Measurements from ENCODE around the gene STH. TPM values are rescaled to one million over a fixed set of nuclear protein-coding genes. Genes with fewer than 3 reads are reported as not detected.

Gene STH
- total RNA-seq, 2 donors from 2014 or later, result not detected

DNA sequence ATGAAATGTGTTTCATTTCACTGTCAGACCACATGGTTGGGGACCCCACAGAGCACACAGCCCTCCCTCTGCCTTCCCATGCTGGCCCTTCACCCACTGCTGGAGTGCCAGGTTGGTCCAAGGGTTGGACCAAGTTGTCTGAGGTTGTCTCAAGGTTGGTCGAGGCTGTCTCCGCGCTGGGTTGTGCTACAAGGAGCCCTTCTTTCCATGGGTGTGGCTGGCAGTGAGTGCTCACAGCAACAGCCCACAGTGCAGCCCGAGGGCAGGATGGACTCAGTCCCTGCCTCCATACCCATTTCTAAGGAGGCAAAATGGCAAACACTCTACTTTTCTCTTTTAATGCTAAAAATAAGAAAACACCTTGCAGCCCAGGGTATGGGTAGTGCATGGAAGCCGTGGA, 35.8 kb upstream of the STH start:
- Mint-ChIP-seq H3K27ac (no peak overlapping the region), H3K4me1 (peaks cover 12% of the 10 kb centered on the region), H3K36me3 (ENCODE audit: low read depth) (no peaks in the 10 kb centered on the region), H3K9me3 (no peaks in the 10 kb centered on the region), H3K4me3 (no peak overlapping the region), H3K27me3 (ENCODE audit: insufficient read depth) (peaks cover 5% of the 10 kb centered on the region)
- Histone ChIP-seq H3K4me3 (ENCODE audit: low read length) (no peak overlapping the region), H3K36me3 (ENCODE audit: control insufficient read depth, insufficient read depth, low read length) (no peaks in the 10 kb centered on the region), H3K27ac (ENCODE audit: low read depth, low read length) (no peak overlapping the region), H3K4me1 (ENCODE audit: control insufficient read depth, insufficient read depth, low read length) (no peaks in the 10 kb centered on the region), H3K9ac (ENCODE audit: extremely low read depth, low read length, poor library complexity, severe bottlenecking) (no peak overlapping the region), H3K9me3 (ENCODE audit: control insufficient read depth, low read length) (no peaks in the 10 kb centered on the region), H3K27me3 (ENCODE audit: control insufficient read depth, insufficient read depth, low read length, poor library complexity, severe bottlenecking) (no peaks in the 10 kb centered on the region)
- WGBS, 2 experiments (ENCODE audit: insufficient coverage in 1 of 2, insufficient read length in 1 of 2), result 82 to 94% methylated on average over 5 of the region's 5 CpGs
- TF ChIP-seq, protein P1, sequence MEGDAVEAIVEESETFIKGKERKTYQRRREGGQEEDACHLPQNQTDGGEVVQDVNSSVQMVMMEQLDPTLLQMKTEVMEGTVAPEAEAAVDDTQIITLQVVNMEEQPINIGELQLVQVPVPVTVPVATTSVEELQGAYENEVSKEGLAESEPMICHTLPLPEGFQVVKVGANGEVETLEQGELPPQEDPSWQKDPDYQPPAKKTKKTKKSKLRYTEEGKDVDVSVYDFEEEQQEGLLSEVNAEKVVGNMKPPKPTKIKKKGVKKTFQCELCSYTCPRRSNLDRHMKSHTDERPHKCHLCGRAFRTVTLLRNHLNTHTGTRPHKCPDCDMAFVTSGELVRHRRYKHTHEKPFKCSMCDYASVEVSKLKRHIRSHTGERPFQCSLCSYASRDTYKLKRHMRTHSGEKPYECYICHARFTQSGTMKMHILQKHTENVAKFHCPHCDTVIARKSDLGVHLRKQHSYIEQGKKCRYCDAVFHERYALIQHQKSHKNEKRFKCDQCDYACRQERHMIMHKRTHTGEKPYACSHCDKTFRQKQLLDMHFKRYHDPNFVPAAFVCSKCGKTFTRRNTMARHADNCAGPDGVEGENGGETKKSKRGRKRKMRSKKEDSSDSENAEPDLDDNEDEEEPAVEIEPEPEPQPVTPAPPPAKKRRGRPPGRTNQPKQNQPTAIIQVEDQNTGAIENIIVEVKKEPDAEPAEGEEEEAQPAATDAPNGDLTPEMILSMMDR (conservative IDR thresholded peaks at IDR 0.05), result no peak
- DNase-seq, result no peak

DNA sequence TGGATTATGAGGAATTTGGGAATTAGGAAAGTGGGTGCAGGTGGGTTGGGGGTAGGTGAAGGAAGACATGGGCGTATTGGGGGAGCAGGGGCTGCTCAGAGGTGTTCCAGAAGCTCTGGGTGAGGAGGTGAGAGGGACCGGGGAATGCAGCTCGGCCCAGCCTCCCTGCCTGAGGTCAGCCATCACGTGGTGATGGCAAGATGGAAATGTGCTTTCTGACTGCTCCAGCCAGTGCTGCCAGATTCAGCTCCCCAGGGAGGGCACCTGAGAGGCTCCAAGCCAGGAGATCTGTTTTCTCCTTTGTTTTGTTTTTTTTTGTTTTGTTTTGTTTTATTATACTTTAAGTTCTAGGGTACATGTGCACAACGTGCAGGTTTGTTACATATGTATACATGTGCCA, 35.2 kb upstream of the STH start:
- H3K4me3 ChIP-seq (ENCODE audit: low read length), result no peak overlapping the region
- no peaks in the 10 kb centered on the region for H3K4me1 ChIP-seq (ENCODE audit: control insufficient read depth, insufficient read depth, low read length)
- no peak for DNase-seq
- 72 to 83% methylated on average over 2 to 4 of the region's 5 CpGs for WGBS, 2 experiments (ENCODE audit: insufficient coverage in 1 of 2, insufficient read length in 1 of 2)
- Mint-ChIP-seq H3K4me3 (no peak overlapping the region), H3K4me1 (peaks cover 12% of the 10 kb centered on the region), H3K27ac (no peak overlapping the region), H3K36me3 (ENCODE audit: low read depth) (no peaks in the 10 kb centered on the region), H3K27me3 (ENCODE audit: insufficient read depth) (peaks cover 5% of the 10 kb centered on the region), H3K9me3 (no peaks in the 10 kb centered on the region)
- H3K27me3 ChIP-seq (ENCODE audit: control insufficient read depth, insufficient read depth, low read length, poor library complexity, severe bottlenecking), result no peaks in the 10 kb centered on the region
- TF ChIP-seq, protein P1 (conservative IDR thresholded peaks at IDR 0.05), result no peak
- no peaks in the 10 kb centered on the region for H3K9me3 ChIP-seq (ENCODE audit: control insufficient read depth, low read length)
- H3K9ac ChIP-seq (ENCODE audit: extremely low read depth, low read length, poor library complexity, severe bottlenecking), result no peak overlapping the region
- H3K27ac ChIP-seq (ENCODE audit: low read depth, low read length), result no peak overlapping the region
- H3K36me3 ChIP-seq (ENCODE audit: control insufficient read depth, insufficient read depth, low read length), result no peaks in the 10 kb centered on the region

DNA sequence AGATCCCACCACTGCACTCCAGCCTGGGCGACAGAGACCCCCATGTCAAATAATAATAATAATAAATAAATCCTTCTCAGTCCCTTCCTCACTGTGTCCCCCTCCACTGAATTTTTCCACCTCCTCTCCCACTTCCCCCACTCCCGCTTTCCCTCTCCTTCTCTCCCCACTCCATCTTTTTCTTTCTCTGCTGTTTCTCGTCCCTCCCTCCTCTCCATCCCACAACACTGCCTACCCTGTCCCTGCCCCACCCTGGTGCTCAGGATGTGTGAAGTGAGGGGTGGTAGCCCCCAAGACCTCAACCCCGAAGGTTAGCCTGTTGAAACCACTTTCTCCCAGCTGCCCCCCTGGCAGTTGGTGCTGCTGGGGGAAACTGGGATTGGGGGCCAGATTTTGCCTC, 34.4 kb upstream of the STH start:
- no peak overlapping the region for H3K27ac ChIP-seq (ENCODE audit: low read depth, low read length)
- H3K27me3 ChIP-seq (ENCODE audit: control insufficient read depth, insufficient read depth, low read length, poor library complexity, severe bottlenecking), result no peaks in the 10 kb centered on the region
- no peaks in the 10 kb centered on the region for H3K9me3 Mint-ChIP-seq
- peaks cover 5% of the 10 kb centered on the region for H3K27me3 Mint-ChIP-seq (ENCODE audit: insufficient read depth)
- WGBS, 2 experiments (ENCODE audit: insufficient coverage in 1 of 2, insufficient read length in 1 of 2), result 78 to 86% methylated on average over 2 to 3 of the region's 4 CpGs
- no peaks in the 10 kb centered on the region for H3K36me3 ChIP-seq (ENCODE audit: control insufficient read depth, insufficient read depth, low read length)
- H3K4me1 Mint-ChIP-seq, result peaks cover 12% of the 10 kb centered on the region
- H3K36me3 Mint-ChIP-seq (ENCODE audit: low read depth), result no peaks in the 10 kb centered on the region
- no peak overlapping the region for H3K9ac ChIP-seq (ENCODE audit: extremely low read depth, low read length, poor library complexity, severe bottlenecking)
- no peak overlapping the region for H3K4me3 Mint-ChIP-seq
- no peak for DNase-seq
- H3K27ac Mint-ChIP-seq, result no peak overlapping the region
- TF ChIP-seq, protein P1 (conservative IDR thresholded peaks at IDR 0.05), result no peak
- H3K4me3 ChIP-seq (ENCODE audit: low read length), result no peak overlapping the region
- no peaks in the 10 kb centered on the region for H3K4me1 ChIP-seq (ENCODE audit: control insufficient read depth, insufficient read depth, low read length)
- no peaks in the 10 kb centered on the region for H3K9me3 ChIP-seq (ENCODE audit: control insufficient read depth, low read length)

Data from endodermal cell (in vitro differentiated cells).